HEK293 (cell line): ENCODE results near the gene WDR88.

Experiments
- YY1 ChIP-seq: fragments of 450-650 bp; formaldehyde crosslinking; IDR thresholded peaks from 2 replicates; pipeline ENCODE4 v1.5.1; 2018; ENCODE audit warnings: missing biosample characterization, missing genetic modification characterization
- YY2 ChIP-seq: fragments of 450-650 bp; formaldehyde crosslinking; IDR thresholded peaks from 2 replicates; pipeline ENCODE4 v1.5.1; 2016; ENCODE audit warnings: missing biosample characterization, missing genetic modification characterization
- ZBTB7A ChIP-seq: fragments of 450-650 bp; formaldehyde crosslinking; IDR thresholded peaks from 2 replicates; pipeline ENCODE4 v1.5.1; 2016; ENCODE audit warnings: low read depth, missing biosample characterization, missing genetic modification characterization
- ZBTB8A ChIP-seq: fragments of 450-650 bp; formaldehyde crosslinking; IDR thresholded peaks from 2 replicates; pipeline ENCODE4 v1.5.1; 2016; ENCODE audit warnings: missing biosample characterization, missing genetic modification characterization
- ZFP37 ChIP-seq: fragments of 450-650 bp; formaldehyde crosslinking; IDR thresholded peaks from 2 replicates; pipeline ENCODE4 v1.5.1; 2016; ENCODE audit warnings: missing biosample characterization, missing genetic modification characterization
- ZNF2 ChIP-seq: fragments of 450-650 bp; formaldehyde crosslinking; IDR thresholded peaks from 2 replicates; pipeline ENCODE4 v1.5.1; 2016; ENCODE audit warnings: missing biosample characterization, missing genetic modification characterization
- ZNF223 ChIP-seq: fragments of 450-650 bp; formaldehyde crosslinking; IDR thresholded peaks from 2 replicates; pipeline ENCODE4 v1.5.1; 2016; ENCODE audit warnings: missing biosample characterization, missing genetic modification characterization
- ZNF354C ChIP-seq: fragments of 450-650 bp; formaldehyde crosslinking; IDR thresholded peaks from 2 replicates; pipeline ENCODE4 v1.5.1; 2016; ENCODE audit warnings: missing biosample characterization, missing genetic modification characterization, low read depth, borderline replicate concordance
- ZNF776 ChIP-seq: fragments of 450-650 bp; formaldehyde crosslinking; IDR thresholded peaks from 2 replicates; pipeline ENCODE4 v1.5.0; 2017; ENCODE audit warnings: missing biosample characterization, missing genetic modification characterization, borderline replicate concordance
- TF ChIP-seq, protein P1 (sequence below): fragments of 450-650 bp; formaldehyde crosslinking; IDR thresholded peaks from 2 replicates; pipeline ENCODE4 v1.5.1; 2016; ENCODE audit warnings: missing biosample characterization, missing genetic modification characterization
- TF ChIP-seq, protein P2 (sequence below): fragments of 450-650 bp; formaldehyde crosslinking; IDR thresholded peaks from 2 replicates; pipeline ENCODE4 v1.5.1; 2017; ENCODE audit warnings: missing biosample characterization, missing genetic modification characterization
- TF ChIP-seq, protein P3 (sequence below): fragments of 450-650 bp; formaldehyde crosslinking; IDR thresholded peaks from 2 replicates; pipeline ENCODE4 v1.5.1; 2017; ENCODE audit warnings: missing biosample characterization, missing genetic modification characterization
- TF ChIP-seq, protein P4 (sequence below): fragments of 450-650 bp; formaldehyde crosslinking; IDR thresholded peaks from 2 replicates; pipeline ENCODE4 v1.5.1; 2017; ENCODE audit warnings: missing biosample characterization, missing genetic modification characterization
- TF ChIP-seq, protein P5 (sequence below): fragments of 450-650 bp; formaldehyde crosslinking; IDR thresholded peaks from 2 replicates; pipeline ENCODE4 v1.5.1; 2016; ENCODE audit warnings: missing biosample characterization, missing genetic modification characterization

DNA sequence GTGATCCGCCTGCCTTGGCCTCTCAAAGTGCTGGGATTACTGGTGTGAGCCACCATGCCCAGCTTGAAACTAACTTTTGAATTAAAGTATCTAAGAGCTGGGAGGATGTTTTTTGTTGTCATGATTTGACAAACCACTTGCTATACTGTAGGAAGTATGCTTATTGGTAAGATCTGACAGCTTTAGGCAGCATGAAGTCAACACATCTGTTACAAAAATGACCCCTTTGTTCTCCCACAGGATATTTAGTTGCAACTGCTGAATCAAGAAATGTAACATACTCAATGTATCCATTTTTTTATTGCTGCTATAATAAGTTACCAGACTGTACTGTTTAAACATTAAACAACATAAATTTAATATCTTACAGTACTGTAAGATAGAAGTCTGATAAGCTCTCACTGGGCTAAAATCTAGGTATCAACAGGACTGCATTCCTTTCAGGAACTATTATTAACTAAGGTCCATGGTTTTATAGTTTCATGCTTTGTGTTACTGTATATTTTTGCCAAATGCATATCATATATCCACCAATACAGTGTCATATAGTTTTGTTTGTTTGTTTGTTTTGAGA lies 39.4 kb downstream of the WDR88 start:
- TF ChIP-seq, protein P1, sequence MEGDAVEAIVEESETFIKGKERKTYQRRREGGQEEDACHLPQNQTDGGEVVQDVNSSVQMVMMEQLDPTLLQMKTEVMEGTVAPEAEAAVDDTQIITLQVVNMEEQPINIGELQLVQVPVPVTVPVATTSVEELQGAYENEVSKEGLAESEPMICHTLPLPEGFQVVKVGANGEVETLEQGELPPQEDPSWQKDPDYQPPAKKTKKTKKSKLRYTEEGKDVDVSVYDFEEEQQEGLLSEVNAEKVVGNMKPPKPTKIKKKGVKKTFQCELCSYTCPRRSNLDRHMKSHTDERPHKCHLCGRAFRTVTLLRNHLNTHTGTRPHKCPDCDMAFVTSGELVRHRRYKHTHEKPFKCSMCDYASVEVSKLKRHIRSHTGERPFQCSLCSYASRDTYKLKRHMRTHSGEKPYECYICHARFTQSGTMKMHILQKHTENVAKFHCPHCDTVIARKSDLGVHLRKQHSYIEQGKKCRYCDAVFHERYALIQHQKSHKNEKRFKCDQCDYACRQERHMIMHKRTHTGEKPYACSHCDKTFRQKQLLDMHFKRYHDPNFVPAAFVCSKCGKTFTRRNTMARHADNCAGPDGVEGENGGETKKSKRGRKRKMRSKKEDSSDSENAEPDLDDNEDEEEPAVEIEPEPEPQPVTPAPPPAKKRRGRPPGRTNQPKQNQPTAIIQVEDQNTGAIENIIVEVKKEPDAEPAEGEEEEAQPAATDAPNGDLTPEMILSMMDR (tag by site-specific recombination): no peak
- TF ChIP-seq ZFP37 (tag by site-specific recombination) (no peak), YY2 (tag by site-specific recombination) (no peak), ZNF223 (tag by site-specific recombination) (no peak), ZNF354C (tag by site-specific recombination) (no peak), ZNF2 (tag by site-specific recombination) (no peak), YY1 (tag by site-specific recombination) (no peak), ZBTB8A (no peak), ZNF776 (tag by site-specific recombination) (no peak), ZBTB7A (tag by site-specific recombination) (no peak)
- TF ChIP-seq, protein P2, sequence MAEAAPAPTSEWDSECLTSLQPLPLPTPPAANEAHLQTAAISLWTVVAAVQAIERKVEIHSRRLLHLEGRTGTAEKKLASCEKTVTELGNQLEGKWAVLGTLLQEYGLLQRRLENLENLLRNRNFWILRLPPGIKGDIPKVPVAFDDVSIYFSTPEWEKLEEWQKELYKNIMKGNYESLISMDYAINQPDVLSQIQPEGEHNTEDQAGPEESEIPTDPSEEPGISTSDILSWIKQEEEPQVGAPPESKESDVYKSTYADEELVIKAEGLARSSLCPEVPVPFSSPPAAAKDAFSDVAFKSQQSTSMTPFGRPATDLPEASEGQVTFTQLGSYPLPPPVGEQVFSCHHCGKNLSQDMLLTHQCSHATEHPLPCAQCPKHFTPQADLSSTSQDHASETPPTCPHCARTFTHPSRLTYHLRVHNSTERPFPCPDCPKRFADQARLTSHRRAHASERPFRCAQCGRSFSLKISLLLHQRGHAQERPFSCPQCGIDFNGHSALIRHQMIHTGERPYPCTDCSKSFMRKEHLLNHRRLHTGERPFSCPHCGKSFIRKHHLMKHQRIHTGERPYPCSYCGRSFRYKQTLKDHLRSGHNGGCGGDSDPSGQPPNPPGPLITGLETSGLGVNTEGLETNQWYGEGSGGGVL (tag by site-specific recombination): no peak
- TF ChIP-seq, protein P3, sequence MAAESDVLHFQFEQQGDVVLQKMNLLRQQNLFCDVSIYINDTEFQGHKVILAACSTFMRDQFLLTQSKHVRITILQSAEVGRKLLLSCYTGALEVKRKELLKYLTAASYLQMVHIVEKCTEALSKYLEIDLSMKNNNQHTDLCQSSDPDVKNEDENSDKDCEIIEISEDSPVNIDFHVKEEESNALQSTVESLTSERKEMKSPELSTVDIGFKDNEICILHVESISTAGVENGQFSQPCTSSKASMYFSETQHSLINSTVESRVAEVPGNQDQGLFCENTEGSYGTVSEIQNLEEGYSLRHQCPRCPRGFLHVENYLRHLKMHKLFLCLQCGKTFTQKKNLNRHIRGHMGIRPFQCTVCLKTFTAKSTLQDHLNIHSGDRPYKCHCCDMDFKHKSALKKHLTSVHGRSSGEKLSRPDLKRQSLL (tag by site-specific recombination): no peak
- TF ChIP-seq, protein P4, sequence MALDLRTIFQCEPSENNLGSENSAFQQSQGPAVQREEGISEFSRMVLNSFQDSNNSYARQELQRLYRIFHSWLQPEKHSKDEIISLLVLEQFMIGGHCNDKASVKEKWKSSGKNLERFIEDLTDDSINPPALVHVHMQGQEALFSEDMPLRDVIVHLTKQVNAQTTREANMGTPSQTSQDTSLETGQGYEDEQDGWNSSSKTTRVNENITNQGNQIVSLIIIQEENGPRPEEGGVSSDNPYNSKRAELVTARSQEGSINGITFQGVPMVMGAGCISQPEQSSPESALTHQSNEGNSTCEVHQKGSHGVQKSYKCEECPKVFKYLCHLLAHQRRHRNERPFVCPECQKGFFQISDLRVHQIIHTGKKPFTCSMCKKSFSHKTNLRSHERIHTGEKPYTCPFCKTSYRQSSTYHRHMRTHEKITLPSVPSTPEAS: no peak
- TF ChIP-seq, protein P5, sequence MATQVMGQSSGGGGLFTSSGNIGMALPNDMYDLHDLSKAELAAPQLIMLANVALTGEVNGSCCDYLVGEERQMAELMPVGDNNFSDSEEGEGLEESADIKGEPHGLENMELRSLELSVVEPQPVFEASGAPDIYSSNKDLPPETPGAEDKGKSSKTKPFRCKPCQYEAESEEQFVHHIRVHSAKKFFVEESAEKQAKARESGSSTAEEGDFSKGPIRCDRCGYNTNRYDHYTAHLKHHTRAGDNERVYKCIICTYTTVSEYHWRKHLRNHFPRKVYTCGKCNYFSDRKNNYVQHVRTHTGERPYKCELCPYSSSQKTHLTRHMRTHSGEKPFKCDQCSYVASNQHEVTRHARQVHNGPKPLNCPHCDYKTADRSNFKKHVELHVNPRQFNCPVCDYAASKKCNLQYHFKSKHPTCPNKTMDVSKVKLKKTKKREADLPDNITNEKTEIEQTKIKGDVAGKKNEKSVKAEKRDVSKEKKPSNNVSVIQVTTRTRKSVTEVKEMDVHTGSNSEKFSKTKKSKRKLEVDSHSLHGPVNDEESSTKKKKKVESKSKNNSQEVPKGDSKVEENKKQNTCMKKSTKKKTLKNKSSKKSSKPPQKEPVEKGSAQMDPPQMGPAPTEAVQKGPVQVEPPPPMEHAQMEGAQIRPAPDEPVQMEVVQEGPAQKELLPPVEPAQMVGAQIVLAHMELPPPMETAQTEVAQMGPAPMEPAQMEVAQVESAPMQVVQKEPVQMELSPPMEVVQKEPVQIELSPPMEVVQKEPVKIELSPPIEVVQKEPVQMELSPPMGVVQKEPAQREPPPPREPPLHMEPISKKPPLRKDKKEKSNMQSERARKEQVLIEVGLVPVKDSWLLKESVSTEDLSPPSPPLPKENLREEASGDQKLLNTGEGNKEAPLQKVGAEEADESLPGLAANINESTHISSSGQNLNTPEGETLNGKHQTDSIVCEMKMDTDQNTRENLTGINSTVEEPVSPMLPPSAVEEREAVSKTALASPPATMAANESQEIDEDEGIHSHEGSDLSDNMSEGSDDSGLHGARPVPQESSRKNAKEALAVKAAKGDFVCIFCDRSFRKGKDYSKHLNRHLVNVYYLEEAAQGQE (tag by site-specific recombination): no peak
